ENCODE results near the gene DPP6.
"Not testable (repeated sequence)": the region's sequence is repeated elsewhere in the genome, so short reads cannot be mapped to it uniquely, and the experiment has no call there.

- TF ChIP-seq CTCF (IDR thresholded peaks at IDR 0.05; ENCODE audit: insufficient read depth, low read depth, low read length); EZH2 (IDR thresholded peaks at IDR 0.05; ENCODE audit: insufficient read depth, low read length): not testable (repeated sequence)
These were observed 70.5 kb downstream of the DPP6 start for GRCh38 chr7:154122720-154123119.
